ENCODE measurements around the gene ALK. TPM values are rescaled to one million over a fixed set of nuclear protein-coding genes. Genes with fewer than 3 reads are reported as not detected.

The ALK gene
- total RNA-seq, 1 experiment from 2014 or later, result 14.7 TPM

DNA sequence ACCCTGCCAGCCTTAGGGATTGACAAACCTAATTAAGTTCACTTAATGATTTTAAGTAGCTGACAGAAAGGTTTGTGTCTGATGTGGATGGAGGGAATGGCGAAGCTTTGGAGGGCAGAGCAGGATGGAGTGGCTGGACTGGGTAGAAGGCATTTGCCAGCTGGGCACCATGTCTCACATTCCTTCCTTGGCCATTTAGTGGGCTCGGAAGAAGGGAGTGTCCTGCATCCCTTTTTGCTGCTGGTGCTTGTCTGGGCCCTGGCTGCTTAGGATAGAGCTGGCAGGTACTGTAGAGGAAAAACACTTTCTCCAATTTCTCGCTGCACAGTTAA, 639.5 kb downstream of the ALK start:
- intact Hi-C loops (cut with micrococcal nuclease; ENCODE audit: unreplicated experiment), result no loop called here
- Histone ChIP-seq H3K9me3 (ENCODE audit: low read depth, low read length, poor library complexity, severe bottlenecking) (no peaks in the 10 kb centered on the region), H3K4me1 (ENCODE audit: insufficient read depth, low read length, poor library complexity, severe bottlenecking) (peaks cover 15% of the 10 kb centered on the region), H3K27ac (ENCODE audit: low read depth, low read length, poor library complexity, severe bottlenecking) (no peak overlapping the region), H3K27me3 (replicated peaks; ENCODE audit: insufficient read depth, low read depth, low read length, poor library complexity) (no peaks in the 10 kb centered on the region), H3K4me3 (ENCODE audit: low read depth, low read length, poor library complexity, severe bottlenecking) (no peak overlapping the region), H3K36me3 (ENCODE audit: insufficient read depth, low read length, poor library complexity, severe bottlenecking) (no peaks in the 10 kb centered on the region)
- TF ChIP-seq, protein P1, sequence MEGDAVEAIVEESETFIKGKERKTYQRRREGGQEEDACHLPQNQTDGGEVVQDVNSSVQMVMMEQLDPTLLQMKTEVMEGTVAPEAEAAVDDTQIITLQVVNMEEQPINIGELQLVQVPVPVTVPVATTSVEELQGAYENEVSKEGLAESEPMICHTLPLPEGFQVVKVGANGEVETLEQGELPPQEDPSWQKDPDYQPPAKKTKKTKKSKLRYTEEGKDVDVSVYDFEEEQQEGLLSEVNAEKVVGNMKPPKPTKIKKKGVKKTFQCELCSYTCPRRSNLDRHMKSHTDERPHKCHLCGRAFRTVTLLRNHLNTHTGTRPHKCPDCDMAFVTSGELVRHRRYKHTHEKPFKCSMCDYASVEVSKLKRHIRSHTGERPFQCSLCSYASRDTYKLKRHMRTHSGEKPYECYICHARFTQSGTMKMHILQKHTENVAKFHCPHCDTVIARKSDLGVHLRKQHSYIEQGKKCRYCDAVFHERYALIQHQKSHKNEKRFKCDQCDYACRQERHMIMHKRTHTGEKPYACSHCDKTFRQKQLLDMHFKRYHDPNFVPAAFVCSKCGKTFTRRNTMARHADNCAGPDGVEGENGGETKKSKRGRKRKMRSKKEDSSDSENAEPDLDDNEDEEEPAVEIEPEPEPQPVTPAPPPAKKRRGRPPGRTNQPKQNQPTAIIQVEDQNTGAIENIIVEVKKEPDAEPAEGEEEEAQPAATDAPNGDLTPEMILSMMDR (conservative IDR thresholded peaks at IDR 0.05; ENCODE audit: low read depth, low read length), result no peak
- TF ChIP-seq EZH2 (IDR thresholded peaks at IDR 0.05; ENCODE audit: borderline replicate concordance, low read depth, low read length, poor library complexity, severe bottlenecking), result no peak
- BruUV-seq (replicated peaks), result no TSS peak
- DNase-seq (ENCODE audit: low spot score), result no peak
- ChIA-PET CTCF (interaction anchor here (0.8 to 1.2 kb wide), 2 partner anchors 11 to 118 kb away, joined by 3 read pairs; no protein-coding TSS in a partner anchor), POLR2A (ENCODE audit: low non-redundant PET) (no interaction called here)

DNA sequence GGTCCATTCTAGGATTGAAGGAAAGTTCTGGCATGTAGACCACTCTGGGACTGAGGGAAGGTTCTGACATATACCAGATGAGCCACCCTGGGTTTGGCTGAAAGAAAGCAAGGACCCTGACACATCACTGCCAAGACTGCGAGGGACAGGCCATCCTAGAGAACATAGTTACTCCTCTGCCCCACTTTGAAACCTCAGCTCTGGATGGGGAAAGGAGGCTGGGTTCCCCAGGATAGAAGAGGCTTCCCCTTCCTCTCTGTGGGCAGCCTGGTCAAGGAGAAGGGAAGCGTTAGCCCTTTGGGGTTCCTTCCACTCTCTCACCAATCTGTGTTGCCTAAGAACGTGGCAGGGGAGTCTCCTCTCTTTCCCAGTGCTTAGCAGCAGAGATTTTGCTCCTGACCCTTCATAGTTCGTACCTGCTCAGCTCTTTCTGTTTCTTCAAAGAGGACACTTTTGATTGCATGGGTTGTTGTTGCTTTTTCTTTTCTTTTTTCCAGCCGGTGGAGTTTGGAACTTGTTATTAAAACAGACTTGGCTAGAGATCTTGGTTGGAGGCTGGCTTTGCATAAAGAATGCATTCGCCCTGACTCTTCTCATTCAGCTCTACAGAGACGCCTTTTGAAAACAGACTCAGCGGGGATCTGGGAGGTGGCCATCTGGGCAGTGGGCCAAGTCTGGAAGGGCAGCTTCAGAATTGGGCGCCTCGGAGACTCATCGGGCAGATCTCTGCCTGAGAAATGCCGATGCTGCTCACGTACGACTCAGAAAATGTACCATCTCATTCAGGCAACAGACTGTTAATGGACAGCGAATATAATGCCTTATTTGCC, 640.1 kb downstream of the ALK start:
- H3K27ac ChIP-seq (ENCODE audit: low read depth, low read length, poor library complexity, severe bottlenecking), result no peak overlapping the region
- TF ChIP-seq, protein P1 (conservative IDR thresholded peaks at IDR 0.05; ENCODE audit: low read depth, low read length), result no peak
- H3K36me3 ChIP-seq (ENCODE audit: insufficient read depth, low read length, poor library complexity, severe bottlenecking), result no peaks in the 10 kb centered on the region
- CTCF ChIA-PET, result interaction anchor here (0.8 to 1.2 kb wide), 2 partner anchors 11 to 117 kb away, joined by 3 read pairs; no protein-coding TSS in a partner anchor
- H3K4me1 ChIP-seq (ENCODE audit: insufficient read depth, low read length, poor library complexity, severe bottlenecking), result peaks cover 15% of the 10 kb centered on the region
- POLR2A ChIA-PET (ENCODE audit: low non-redundant PET), result no interaction called here
- DNase-seq (ENCODE audit: low spot score), result peak; percentile 96
- intact Hi-C loops (cut with micrococcal nuclease; ENCODE audit: unreplicated experiment), result no loop called here
- no TSS peak for BruUV-seq (replicated peaks)
- no peaks in the 10 kb centered on the region for H3K9me3 ChIP-seq (ENCODE audit: low read depth, low read length, poor library complexity, severe bottlenecking)
- no peak overlapping the region for H3K4me3 ChIP-seq (ENCODE audit: low read depth, low read length, poor library complexity, severe bottlenecking)
- no peaks in the 10 kb centered on the region for H3K27me3 ChIP-seq (replicated peaks; ENCODE audit: insufficient read depth, low read depth, low read length, poor library complexity)

DNA sequence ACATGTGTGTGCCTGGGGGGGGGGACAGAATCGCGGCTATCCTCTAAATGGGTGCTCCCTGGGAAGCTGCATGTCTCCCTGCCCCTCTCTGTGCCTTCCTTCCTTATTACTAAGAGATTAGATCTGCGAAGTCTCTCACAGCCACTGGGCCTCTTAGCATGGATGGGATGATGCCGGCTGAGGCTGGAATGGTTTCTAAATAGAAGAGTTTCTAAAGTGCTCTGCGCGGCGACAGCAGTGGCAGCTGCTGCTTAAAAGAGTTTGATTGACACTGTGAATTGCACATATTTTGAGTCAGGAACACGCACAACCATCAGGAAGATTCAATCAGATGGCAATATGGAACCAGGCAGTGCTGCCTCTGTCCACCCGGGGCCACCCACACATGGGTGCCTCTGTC, 642.4 kb downstream of the ALK start:
- intact Hi-C loops (cut with micrococcal nuclease; ENCODE audit: unreplicated experiment), result no loop called here
- H3K27me3 ChIP-seq (replicated peaks; ENCODE audit: insufficient read depth, low read depth, low read length, poor library complexity), result no peaks in the 10 kb centered on the region
- H3K4me1 ChIP-seq (ENCODE audit: insufficient read depth, low read length, poor library complexity, severe bottlenecking), result peaks cover 15% of the 10 kb centered on the region
- POLR2A ChIA-PET (ENCODE audit: low non-redundant PET), result interaction anchor here (0.6 to 0.7 kb wide), 2 partner anchors 35 to 54 kb away, joined by 4 to 5 read pairs; no protein-coding TSS in a partner anchor
- no peaks in the 10 kb centered on the region for H3K9me3 ChIP-seq (ENCODE audit: low read depth, low read length, poor library complexity, severe bottlenecking)
- no peak for DNase-seq (ENCODE audit: low spot score)
- no TSS peak for BruUV-seq (replicated peaks)
- no peak overlapping the region for H3K27ac ChIP-seq (ENCODE audit: low read depth, low read length, poor library complexity, severe bottlenecking)
- TF ChIP-seq EZH2 (IDR thresholded peaks at IDR 0.05; ENCODE audit: borderline replicate concordance, low read depth, low read length, poor library complexity, severe bottlenecking), result no peak
- TF ChIP-seq, protein P1 (conservative IDR thresholded peaks at IDR 0.05; ENCODE audit: low read depth, low read length), result no peak
- CTCF ChIA-PET, result no interaction called here
- H3K4me3 ChIP-seq (ENCODE audit: low read depth, low read length, poor library complexity, severe bottlenecking), result no peak overlapping the region
- no peaks in the 10 kb centered on the region for H3K36me3 ChIP-seq (ENCODE audit: insufficient read depth, low read length, poor library complexity, severe bottlenecking)

All from A673 (cell line).